Measurements from ENCODE around the gene ADAMTS12. TPM values are rescaled to one million over a fixed set of nuclear protein-coding genes. Genes with fewer than 3 reads are reported as not detected.
A peak's percentile ranks its signal among the peaks of the same experiment; 100 is the strongest.

ADAMTS12 gene
- total and polyA plus RNA-seq, 9 of the 15 experiments (the other 6 are each of a cell fraction or from before 2014, with no cell fraction given): 0.11 TPM; not detected in 8

GRCh38 chr5:33556330-33557328 is 335.2 kb downstream of the ADAMTS12 start (continued):
- TF ChIP-seq ARID4B (CRISPR knock-in tag; IDR thresholded peaks at IDR 0.05) (no peak), ARID3B (CRISPR knock-in tag; IDR thresholded peaks at IDR 0.05; ENCODE audit: borderline replicate concordance) (no peak), KAT7 (CRISPR knock-in tag; IDR thresholded peaks at IDR 0.05; ENCODE audit: borderline replicate concordance) (no peak), BRD4 (IDR thresholded peaks at IDR 0.05) (no peak), MTA3 (IDR thresholded peaks at IDR 0.05; ENCODE audit: borderline replicate concordance) (no peak), ZBTB9 (CRISPR knock-in tag; IDR thresholded peaks at IDR 0.05) (no peak), ZNF589 (CRISPR knock-in tag; IDR thresholded peaks at IDR 0.05; ENCODE audit: low read depth) (no peak), CGGBP1 (CRISPR knock-in tag; IDR thresholded peaks at IDR 0.05) (no peak), SMARCA5 (IDR thresholded peaks at IDR 0.05) (no peak), ZNF316 (IDR thresholded peaks at IDR 0.05) (peak; percentile 74), ZNF77 (CRISPR knock-in tag; IDR thresholded peaks at IDR 0.05) (no peak), ZNF263 (CRISPR knock-in tag; IDR thresholded peaks at IDR 0.05; ENCODE audit: borderline replicate concordance) (no peak), NFIC (IDR thresholded peaks at IDR 0.05) (peak; percentile 48; the same call in 1 of the 2 replicates), MITF (IDR thresholded peaks at IDR 0.05) (no peak)
